ENCODE data around the gene CFAP45. TPM values are rescaled to one million over a fixed set of nuclear protein-coding genes. Genes with fewer than 3 reads are reported as not detected.

CFAP45 gene
- polyA plus RNA-seq, 1 of the 3 experiments (the other 2 are of a cell fraction): 0.74 TPM

DNA sequence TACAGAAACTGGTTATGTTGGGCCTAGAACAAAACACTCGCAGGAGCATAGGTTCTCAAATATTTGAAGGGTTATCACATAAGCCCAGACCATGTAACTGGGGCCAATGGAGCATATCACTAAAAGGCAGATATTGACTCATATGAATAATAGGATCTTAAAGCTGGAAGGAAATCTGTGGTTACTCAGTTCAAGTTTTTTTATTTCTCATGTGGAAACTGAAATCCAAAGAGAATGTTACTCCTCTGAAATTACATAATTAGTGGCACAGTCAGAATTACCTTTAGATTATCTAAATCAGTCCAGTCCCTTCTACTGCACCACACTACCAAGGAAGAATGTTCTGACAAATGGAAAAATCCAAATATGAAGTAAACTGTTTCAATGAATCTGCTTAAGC, 61.2 kb downstream of the CFAP45 start:
- no peak overlapping the region for H3K27ac ChIP-seq (ENCODE audit: low read depth in 2 of 2, low read length in 1 of 2)
- TF ChIP-seq MEF2A (IDR thresholded peaks at IDR 0.05; ENCODE audit: borderline replicate concordance, low read depth): no peak
- TF ChIP-seq, protein P1, sequence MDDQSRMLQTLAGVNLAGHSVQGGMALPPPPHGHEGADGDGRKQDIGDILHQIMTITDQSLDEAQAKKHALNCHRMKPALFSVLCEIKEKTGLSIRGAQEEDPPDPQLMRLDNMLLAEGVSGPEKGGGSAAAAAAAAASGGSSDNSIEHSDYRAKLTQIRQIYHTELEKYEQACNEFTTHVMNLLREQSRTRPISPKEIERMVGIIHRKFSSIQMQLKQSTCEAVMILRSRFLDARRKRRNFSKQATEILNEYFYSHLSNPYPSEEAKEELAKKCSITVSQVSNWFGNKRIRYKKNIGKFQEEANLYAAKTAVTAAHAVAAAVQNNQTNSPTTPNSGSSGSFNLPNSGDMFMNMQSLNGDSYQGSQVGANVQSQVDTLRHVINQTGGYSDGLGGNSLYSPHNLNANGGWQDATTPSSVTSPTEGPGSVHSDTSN (IDR thresholded peaks at IDR 0.05): no peak
- 90% methylated on average over 1 of the region's 1 CpG for WGBS (ENCODE audit: low lambda C conversion rate)
- no peak overlapping the region for H3K4me3 ChIP-seq (ENCODE audit: low read depth in 2 of 2, low read length in 1 of 2)
- peaks cover 0 to 3% of the 10 kb centered on the region in 2 experiments; a peak in 1 of 4 replicates for H3K4me1 ChIP-seq (ENCODE audit: control insufficient read depth in 1 of 2, insufficient read depth in 2 of 2, low read depth in 1 of 2, low read length in 1 of 2)
- H3K9me2 ChIP-seq: no peaks in the 10 kb centered on the region
- no peak overlapping the region for H2AFZ ChIP-seq (ENCODE audit: low read depth)
- H3K4me2 ChIP-seq: no peak overlapping the region
- no peaks in the 10 kb centered on the region for H3K36me3 ChIP-seq (replicated peaks in 1 of 2; ENCODE audit: control insufficient read depth in 1 of 2, insufficient read depth in 2 of 2, low read length in 1 of 2)
- H3K79me2 ChIP-seq (ENCODE audit: insufficient read depth): no peaks in the 10 kb centered on the region
- H4K20me1 ChIP-seq (ENCODE audit: insufficient read depth): no peaks in the 10 kb centered on the region
- no peaks in the 10 kb centered on the region for H3K27me3 ChIP-seq (ENCODE audit: insufficient read depth)
- ChIA-PET CTCF (interaction anchor here (1.5 to 4.1 kb wide), 2 partner anchors 12 to 51 kb away, joined by 4 to 22 read pairs; no protein-coding TSS in a partner anchor), POLR2A (no interaction called here)
- no peak for DNase-seq
- no peaks in the 10 kb centered on the region for H3F3A ChIP-seq (replicated peaks; ENCODE audit: insufficient read depth)
- H3K9ac ChIP-seq: no peak overlapping the region
- no peaks in the 10 kb centered on the region for H3K9me3 ChIP-seq

DNA sequence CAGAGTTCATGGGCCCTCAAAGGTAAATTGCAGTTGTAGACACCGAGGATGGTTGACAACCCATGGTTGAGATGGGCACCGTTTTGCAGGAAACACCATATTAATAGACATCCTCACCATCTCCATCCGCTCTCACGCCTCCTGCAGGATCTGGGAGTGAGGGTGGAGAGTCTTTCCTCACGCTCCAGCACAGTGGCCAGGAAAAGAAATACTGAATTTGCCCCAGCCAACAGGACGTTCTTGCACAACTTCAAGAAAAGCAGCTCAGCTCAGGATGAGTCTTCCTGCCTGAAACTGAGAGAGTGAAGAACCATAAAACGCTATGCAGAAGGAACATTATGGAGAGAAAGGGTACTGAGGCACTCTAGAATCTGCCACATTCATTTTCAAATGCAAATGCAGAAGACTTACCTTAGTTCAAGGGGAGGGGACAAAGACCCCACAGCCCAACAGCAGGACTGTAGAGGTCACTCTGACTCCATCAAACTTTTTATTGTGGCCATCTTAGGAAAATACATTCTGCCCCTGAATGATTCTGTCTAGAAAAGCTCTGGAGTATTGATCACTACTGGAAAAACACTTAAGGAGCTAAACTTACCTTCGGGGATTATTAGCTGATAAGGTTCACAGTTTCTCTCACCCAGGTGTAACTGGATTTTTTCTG, 64.0 kb downstream of the CFAP45 start:
- CTCF ChIA-PET: interaction anchor here (0.8 to 1.6 kb wide), 5 partner anchors 29 to 100 kb away, joined by 3 to 7 read pairs (median 3); no protein-coding TSS in a partner anchor
- no peaks in the 10 kb centered on the region for H3K9me2 ChIP-seq
- no peak overlapping the region for H3K4me3 ChIP-seq (ENCODE audit: low read depth in 2 of 2, low read length in 1 of 2)
- H3K9me3 ChIP-seq: no peaks in the 10 kb centered on the region
- no peaks in the 10 kb centered on the region for H4K20me1 ChIP-seq (ENCODE audit: insufficient read depth)
- no peak for TF ChIP-seq SIN3A (IDR thresholded peaks at IDR 0.05; ENCODE audit: borderline replicate concordance, low read depth, low read length)
- TF ChIP-seq JUND (IDR thresholded peaks at IDR 0.05): no peak
- TF ChIP-seq FOXM1 (IDR thresholded peaks at IDR 0.05; ENCODE audit: low read depth): no peak
- TF ChIP-seq, protein P2, sequence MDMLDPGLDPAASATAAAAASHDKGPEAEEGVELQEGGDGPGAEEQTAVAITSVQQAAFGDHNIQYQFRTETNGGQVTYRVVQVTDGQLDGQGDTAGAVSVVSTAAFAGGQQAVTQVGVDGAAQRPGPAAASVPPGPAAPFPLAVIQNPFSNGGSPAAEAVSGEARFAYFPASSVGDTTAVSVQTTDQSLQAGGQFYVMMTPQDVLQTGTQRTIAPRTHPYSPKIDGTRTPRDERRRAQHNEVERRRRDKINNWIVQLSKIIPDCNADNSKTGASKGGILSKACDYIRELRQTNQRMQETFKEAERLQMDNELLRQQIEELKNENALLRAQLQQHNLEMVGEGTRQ (IDR thresholded peaks at IDR 0.05; ENCODE audit: borderline replicate concordance, low read depth, low read length): no peak
- peak; percentile 44 for TF ChIP-seq RAD21 (IDR thresholded peaks at IDR 0.05; ENCODE audit: low read length)
- TF ChIP-seq, protein P3, sequence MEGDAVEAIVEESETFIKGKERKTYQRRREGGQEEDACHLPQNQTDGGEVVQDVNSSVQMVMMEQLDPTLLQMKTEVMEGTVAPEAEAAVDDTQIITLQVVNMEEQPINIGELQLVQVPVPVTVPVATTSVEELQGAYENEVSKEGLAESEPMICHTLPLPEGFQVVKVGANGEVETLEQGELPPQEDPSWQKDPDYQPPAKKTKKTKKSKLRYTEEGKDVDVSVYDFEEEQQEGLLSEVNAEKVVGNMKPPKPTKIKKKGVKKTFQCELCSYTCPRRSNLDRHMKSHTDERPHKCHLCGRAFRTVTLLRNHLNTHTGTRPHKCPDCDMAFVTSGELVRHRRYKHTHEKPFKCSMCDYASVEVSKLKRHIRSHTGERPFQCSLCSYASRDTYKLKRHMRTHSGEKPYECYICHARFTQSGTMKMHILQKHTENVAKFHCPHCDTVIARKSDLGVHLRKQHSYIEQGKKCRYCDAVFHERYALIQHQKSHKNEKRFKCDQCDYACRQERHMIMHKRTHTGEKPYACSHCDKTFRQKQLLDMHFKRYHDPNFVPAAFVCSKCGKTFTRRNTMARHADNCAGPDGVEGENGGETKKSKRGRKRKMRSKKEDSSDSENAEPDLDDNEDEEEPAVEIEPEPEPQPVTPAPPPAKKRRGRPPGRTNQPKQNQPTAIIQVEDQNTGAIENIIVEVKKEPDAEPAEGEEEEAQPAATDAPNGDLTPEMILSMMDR (IDR thresholded peaks at IDR 0.05): peak; percentile 40
- no peaks in the 10 kb centered on the region for H3K79me2 ChIP-seq (ENCODE audit: insufficient read depth)
- H3K4me2 ChIP-seq: no peak overlapping the region
- no peaks in the 10 kb centered on the region for H3F3A ChIP-seq (replicated peaks; ENCODE audit: insufficient read depth)
- H3K27me3 ChIP-seq (ENCODE audit: insufficient read depth): no peaks in the 10 kb centered on the region
- no peak overlapping the region for H3K27ac ChIP-seq (ENCODE audit: low read depth in 2 of 2, low read length in 1 of 2)
- no peaks in the 10 kb centered on the region for H3K36me3 ChIP-seq (replicated peaks in 1 of 2; ENCODE audit: control insufficient read depth in 1 of 2, insufficient read depth in 2 of 2, low read length in 1 of 2)
- no peak overlapping the region for H3K9ac ChIP-seq
- 84% methylated on average over 8 of the region's 8 CpGs for WGBS (ENCODE audit: low lambda C conversion rate)
- POLR2A ChIA-PET: no interaction called here
- no peak for DNase-seq
- H3K4me1 ChIP-seq (ENCODE audit: control insufficient read depth in 1 of 2, insufficient read depth in 2 of 2, low read depth in 1 of 2, low read length in 1 of 2): peaks cover 4 to 8% of the 10 kb centered on the region in 2 experiments; a peak in 2 of 4 replicates
- H2AFZ ChIP-seq (ENCODE audit: low read depth): no peak overlapping the region

Measured in SK-N-SH (cell line).